Activated naive CD8-positive, alpha-beta T cell treated with anti-CD3 and anti-CD28 coated beads for 36 hours (primary cell): ENCODE measurements around the gene NME5. TPM values are rescaled to one million over a fixed set of nuclear protein-coding genes. Genes with fewer than 3 reads are reported as not detected.
"Not testable (repeated sequence)": the region's sequence is repeated elsewhere in the genome, so short reads cannot be mapped to it uniquely, and the experiment has no call there.

ENCODE experiments used
- DNase-seq: peaks from one replicate; pipeline ENCODE4 v3.0.0; 2021
- H3K27ac Mint-ChIP-seq: one replicate; pipeline ENCODE4 v1.8.0; 2022; ENCODE audit warnings: mild to moderate bottlenecking, moderate library complexity, mixed read lengths
- H3K27me3 Mint-ChIP-seq: one replicate; pipeline ENCODE4 v1.8.0; 2022; ENCODE audit warnings: mild to moderate bottlenecking, mixed read lengths
- H3K36me3 Mint-ChIP-seq: one replicate; pipeline ENCODE4 v1.8.0; 2021; ENCODE audit warnings: mild to moderate bottlenecking, mixed read lengths
- H3K4me1 Mint-ChIP-seq: one replicate; pipeline ENCODE4 v1.8.0; 2021; ENCODE audit warnings: mixed read lengths
- H3K4me3 Mint-ChIP-seq: one replicate; pipeline ENCODE4 v1.8.0; 2022; ENCODE audit warnings: mild to moderate bottlenecking, moderate library complexity, mixed read lengths
- H3K9me3 Mint-ChIP-seq: one replicate; pipeline ENCODE4 v1.8.0; 2022; ENCODE audit warnings: mixed read lengths
- total RNA-seq, 2 experiments: library from RNA; stranded (reverse); gene quantifications; one replicate each; pipeline ENCODE4 v1.2.3, GENCODE V29; 2021

Gene NME5
- total RNA-seq, 2 experiments from 2014 or later = not detected

- H3K36me3 Mint-ChIP-seq = peaks cover 19% of the 10 kb centered on the region
- no peak for DNase-seq
- H3K4me3 Mint-ChIP-seq = no peak overlapping the region
- no peaks in the 10 kb centered on the region for H3K27me3 Mint-ChIP-seq
- peaks cover 2% of the 10 kb centered on the region for H3K4me1 Mint-ChIP-seq
- H3K9me3 Mint-ChIP-seq = no peaks in the 10 kb centered on the region
- no peak overlapping the region for H3K27ac Mint-ChIP-seq
These were observed 18.4 kb upstream of the NME5 start for GRCh38 chr5:138157626-138158025.

- H3K4me1 Mint-ChIP-seq, H3K9me3 Mint-ChIP-seq, H3K27ac Mint-ChIP-seq, H3K4me3 Mint-ChIP-seq, DNase-seq, H3K27me3 Mint-ChIP-seq: not testable (repeated sequence)
- peaks cover 19% of the 10 kb centered on the region for H3K36me3 Mint-ChIP-seq
These were observed 16.7 kb upstream of the NME5 start for GRCh38 chr5:138155977-138156376.

- Mint-ChIP-seq H3K9me3 (no peaks in the 10 kb centered on the region), H3K27ac (no peak overlapping the region), H3K36me3 (no peaks in the 10 kb centered on the region), H3K27me3 (no peaks in the 10 kb centered on the region), H3K4me1 (no peaks in the 10 kb centered on the region), H3K4me3 (no peak overlapping the region)
- DNase-seq = no peak
These were observed 10.3 kb upstream of the NME5 start for GRCh38 chr5:138149530-138149929.

- Mint-ChIP-seq H3K27ac (no peak overlapping the region), H3K9me3 (no peaks in the 10 kb centered on the region), H3K4me1 (no peaks in the 10 kb centered on the region)
These were observed 9.6 kb upstream of the NME5 start for GRCh38 chr5:138148811-138149210.

GRCh38 chr5:138143578-138143977, 4.3 kb upstream of the NME5 start:
- not testable (repeated sequence) for H3K9me3 Mint-ChIP-seq, H3K36me3 Mint-ChIP-seq, H3K27ac Mint-ChIP-seq, DNase-seq, H3K4me1 Mint-ChIP-seq, H3K4me3 Mint-ChIP-seq
- peaks cover 14% of the 10 kb centered on the region for H3K27me3 Mint-ChIP-seq

More at GRCh38 chr5:138148811-138149210, 9.6 kb upstream of the NME5 start:
- no peak overlapping the region for H3K4me3 Mint-ChIP-seq
- H3K27me3 Mint-ChIP-seq = no peaks in the 10 kb centered on the region
- H3K36me3 Mint-ChIP-seq = no peaks in the 10 kb centered on the region
- no peak for DNase-seq

- Mint-ChIP-seq H3K4me1 (peaks cover 13% of the 10 kb centered on the region), H3K36me3 (no peaks in the 10 kb centered on the region), H3K9me3 (no peaks in the 10 kb centered on the region), H3K27me3 (peaks cover 28% of the 10 kb centered on the region), H3K27ac (no peak overlapping the region), H3K4me3 (no peak overlapping the region)
- DNase-seq = no peak
These were observed 2.5 kb upstream of the NME5 start for GRCh38 chr5:138141734-138142133.

GRCh38 chr5:138140268-138140667, 1.0 kb upstream of the NME5 start:
- H3K36me3 Mint-ChIP-seq = no peaks in the 10 kb centered on the region
- no peak overlapping the region for H3K27ac Mint-ChIP-seq
- no peak for DNase-seq
- H3K27me3 Mint-ChIP-seq = peaks cover 38% of the 10 kb centered on the region
- H3K9me3 Mint-ChIP-seq = no peaks in the 10 kb centered on the region
- peaks cover 13% of the 10 kb centered on the region for H3K4me1 Mint-ChIP-seq
- H3K4me3 Mint-ChIP-seq = no peak overlapping the region

GRCh38 chr5:138139781-138140090, 508 bp upstream of the NME5 start:
- Mint-ChIP-seq H3K36me3 (no peaks in the 10 kb centered on the region), H3K27me3 (peaks cover 39% of the 10 kb centered on the region), H3K27ac (no peak overlapping the region), H3K4me1 (peaks cover 13% of the 10 kb centered on the region), H3K9me3 (no peaks in the 10 kb centered on the region), H3K4me3 (no peak overlapping the region)
- no peak for DNase-seq

GRCh38 chr5:138132543-138132942, 6.7 kb downstream of the NME5 start:
- H3K36me3 Mint-ChIP-seq = no peaks in the 10 kb centered on the region
- DNase-seq = no peak
- H3K9me3 Mint-ChIP-seq = no peaks in the 10 kb centered on the region
- H3K27ac Mint-ChIP-seq = no peak overlapping the region
- peaks cover 16% of the 10 kb centered on the region for H3K27me3 Mint-ChIP-seq
- H3K4me1 Mint-ChIP-seq = peaks cover 2% of the 10 kb centered on the region
- no peak overlapping the region for H3K4me3 Mint-ChIP-seq

GRCh38 chr5:138129347-138129746, 9.9 kb downstream of the NME5 start:
- H3K9me3 Mint-ChIP-seq = no peaks in the 10 kb centered on the region
- H3K4me3 Mint-ChIP-seq = no peak overlapping the region
- no peaks in the 10 kb centered on the region for H3K36me3 Mint-ChIP-seq
- DNase-seq = no peak
- H3K27me3 Mint-ChIP-seq = no peaks in the 10 kb centered on the region
- H3K27ac Mint-ChIP-seq = no peak overlapping the region
- H3K4me1 Mint-ChIP-seq = peaks cover 2% of the 10 kb centered on the region

GRCh38 chr5:138128334-138128733, 10.9 kb downstream of the NME5 start:
- Mint-ChIP-seq H3K27me3 (no peaks in the 10 kb centered on the region), H3K4me1 (peaks cover 2% of the 10 kb centered on the region), H3K36me3 (no peaks in the 10 kb centered on the region), H3K9me3 (no peaks in the 10 kb centered on the region), H3K4me3 (no peak overlapping the region), H3K27ac (no peak overlapping the region)
- DNase-seq = no peak

GRCh38 chr5:138115254-138115653, 24.0 kb downstream of the NME5 start:
- no peaks in the 10 kb centered on the region for H3K9me3 Mint-ChIP-seq
- H3K4me3 Mint-ChIP-seq = no peak overlapping the region
- H3K27ac Mint-ChIP-seq = no peak overlapping the region
- H3K4me1 Mint-ChIP-seq = no peaks in the 10 kb centered on the region
- no peaks in the 10 kb centered on the region for H3K36me3 Mint-ChIP-seq
- no peak for DNase-seq
- H3K27me3 Mint-ChIP-seq = no peaks in the 10 kb centered on the region

- Mint-ChIP-seq H3K4me1 (peaks cover 1% of the 10 kb centered on the region), H3K27me3 (no peaks in the 10 kb centered on the region), H3K4me3 (no peak overlapping the region), H3K9me3 (no peaks in the 10 kb centered on the region), H3K27ac (no peak overlapping the region), H3K36me3 (no peaks in the 10 kb centered on the region)
- DNase-seq = no peak
These were observed 27.3 kb downstream of the NME5 start for GRCh38 chr5:138111937-138112336.

GRCh38 chr5:138111181-138111580, 28.0 kb downstream of the NME5 start:
- no peaks in the 10 kb centered on the region for H3K27me3 Mint-ChIP-seq
- DNase-seq = no peak
- no peaks in the 10 kb centered on the region for H3K9me3 Mint-ChIP-seq
- no peaks in the 10 kb centered on the region for H3K36me3 Mint-ChIP-seq
- H3K27ac Mint-ChIP-seq = no peak overlapping the region
- no peak overlapping the region for H3K4me3 Mint-ChIP-seq
- peaks cover 1% of the 10 kb centered on the region for H3K4me1 Mint-ChIP-seq

GRCh38 chr5:138110266-138110963, 28.8 kb downstream of the NME5 start:
- no peaks in the 10 kb centered on the region for H3K9me3 Mint-ChIP-seq
- H3K4me3 Mint-ChIP-seq = no peak overlapping the region
- DNase-seq = no peak
- H3K27me3 Mint-ChIP-seq = no peaks in the 10 kb centered on the region
- peaks cover 1% of the 10 kb centered on the region for H3K4me1 Mint-ChIP-seq
- H3K27ac Mint-ChIP-seq = no peak overlapping the region
- H3K36me3 Mint-ChIP-seq = no peaks in the 10 kb centered on the region

GRCh38 chr5:138109463-138110265, 29.6 kb downstream of the NME5 start:
- DNase-seq = no peak
- Mint-ChIP-seq H3K4me1 (peaks cover 1% of the 10 kb centered on the region), H3K27ac (no peak overlapping the region), H3K27me3 (no peaks in the 10 kb centered on the region), H3K9me3 (no peaks in the 10 kb centered on the region), H3K36me3 (no peaks in the 10 kb centered on the region), H3K4me3 (no peak overlapping the region)
